Measurements from ENCODE around the gene ZNF235. TPM values are rescaled to one million over a fixed set of nuclear protein-coding genes. Genes with fewer than 3 reads are reported as not detected.

ZNF235 gene
- total RNA-seq, 3 donors from 2014 or later, result 4.6 to 16.0 (median 10.5) TPM

DNA sequence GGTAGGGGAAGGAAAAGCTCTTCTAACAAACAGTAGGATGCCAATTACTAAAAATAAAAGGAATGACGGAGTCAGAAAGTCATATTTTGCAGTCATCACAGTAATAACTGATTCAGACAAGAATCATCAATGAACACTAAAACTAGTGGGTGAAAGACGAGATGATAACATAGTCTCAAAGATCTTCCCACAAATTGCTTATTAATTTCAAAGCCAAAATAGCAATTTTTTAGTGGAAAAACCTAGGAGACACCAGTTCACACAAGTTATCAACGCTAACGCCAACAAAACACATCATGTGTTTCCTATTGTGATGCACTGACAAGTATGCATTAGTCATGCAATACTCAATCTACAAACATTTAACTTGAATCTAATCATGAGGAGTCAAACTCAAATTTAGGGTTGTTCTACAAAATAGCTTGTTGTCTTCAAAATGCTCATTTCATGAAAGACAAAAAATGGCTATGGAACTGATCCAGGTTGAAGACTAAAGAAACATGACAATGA, 26.6 kb downstream of the ZNF235 start:
- peaks cover 77 to 78% of the 10 kb centered on the region in 2 donors for H3K9me3 ChIP-seq
- no peaks in the 10 kb centered on the region for H3K36me3 ChIP-seq
- H3K27ac ChIP-seq, result no peak overlapping the region
- no peaks in the 10 kb centered on the region for H3K27me3 ChIP-seq
- TF ChIP-seq POLR2AphosphoS5 (IDR thresholded peaks at IDR 0.05), result no peak
- TF ChIP-seq, protein P1, sequence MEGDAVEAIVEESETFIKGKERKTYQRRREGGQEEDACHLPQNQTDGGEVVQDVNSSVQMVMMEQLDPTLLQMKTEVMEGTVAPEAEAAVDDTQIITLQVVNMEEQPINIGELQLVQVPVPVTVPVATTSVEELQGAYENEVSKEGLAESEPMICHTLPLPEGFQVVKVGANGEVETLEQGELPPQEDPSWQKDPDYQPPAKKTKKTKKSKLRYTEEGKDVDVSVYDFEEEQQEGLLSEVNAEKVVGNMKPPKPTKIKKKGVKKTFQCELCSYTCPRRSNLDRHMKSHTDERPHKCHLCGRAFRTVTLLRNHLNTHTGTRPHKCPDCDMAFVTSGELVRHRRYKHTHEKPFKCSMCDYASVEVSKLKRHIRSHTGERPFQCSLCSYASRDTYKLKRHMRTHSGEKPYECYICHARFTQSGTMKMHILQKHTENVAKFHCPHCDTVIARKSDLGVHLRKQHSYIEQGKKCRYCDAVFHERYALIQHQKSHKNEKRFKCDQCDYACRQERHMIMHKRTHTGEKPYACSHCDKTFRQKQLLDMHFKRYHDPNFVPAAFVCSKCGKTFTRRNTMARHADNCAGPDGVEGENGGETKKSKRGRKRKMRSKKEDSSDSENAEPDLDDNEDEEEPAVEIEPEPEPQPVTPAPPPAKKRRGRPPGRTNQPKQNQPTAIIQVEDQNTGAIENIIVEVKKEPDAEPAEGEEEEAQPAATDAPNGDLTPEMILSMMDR (IDR thresholded peaks at IDR 0.05), result no peak
- no peak for TF ChIP-seq POLR2A (IDR thresholded peaks at IDR 0.05)
- no peak overlapping the region for H3K4me3 ChIP-seq
- no peaks in the 10 kb centered on the region for H3K4me1 ChIP-seq
- no peak for DNase-seq (ENCODE audit: low spot score in 2 of 2)
- intact Hi-C loops (cut with DNase I; ENCODE audit: low total_unique reads), result no loop called here

DNA sequence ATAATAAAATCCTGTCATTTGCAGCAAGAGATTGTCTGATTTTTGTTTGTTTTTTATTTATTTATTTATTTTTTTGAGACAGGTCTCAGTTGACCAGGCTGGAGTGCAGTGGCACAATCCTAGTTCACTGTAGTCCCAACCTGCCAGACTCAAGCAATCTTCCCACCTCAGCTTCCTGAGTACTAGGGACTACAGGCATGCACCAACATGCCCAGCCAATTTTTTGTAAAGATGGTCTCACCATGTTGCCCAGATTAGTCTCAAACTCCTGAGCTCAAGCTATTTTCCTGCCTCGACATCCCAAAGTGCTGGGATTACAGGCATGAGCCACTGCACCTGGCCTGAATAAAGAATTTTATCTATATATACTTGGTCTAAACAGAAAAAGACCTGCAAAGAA, 27.5 kb downstream of the ZNF235 start:
- no peaks in the 10 kb centered on the region for H3K36me3 ChIP-seq
- intact Hi-C loops (cut with DNase I; ENCODE audit: low total_unique reads), result no loop called here
- no peak overlapping the region for H3K4me3 ChIP-seq
- no peaks in the 10 kb centered on the region for H3K4me1 ChIP-seq
- no peaks in the 10 kb centered on the region for H3K27me3 ChIP-seq
- no peak overlapping the region for H3K27ac ChIP-seq
- H3K9me3 ChIP-seq, result peaks cover 77 to 78% of the 10 kb centered on the region in 2 donors
- TF ChIP-seq POLR2AphosphoS5 (IDR thresholded peaks at IDR 0.05), result no peak
- TF ChIP-seq POLR2A (IDR thresholded peaks at IDR 0.05), result no peak
- TF ChIP-seq, protein P1 (IDR thresholded peaks at IDR 0.05), result no peak
- no peak for DNase-seq (ENCODE audit: low spot score in 2 of 2)

DNA sequence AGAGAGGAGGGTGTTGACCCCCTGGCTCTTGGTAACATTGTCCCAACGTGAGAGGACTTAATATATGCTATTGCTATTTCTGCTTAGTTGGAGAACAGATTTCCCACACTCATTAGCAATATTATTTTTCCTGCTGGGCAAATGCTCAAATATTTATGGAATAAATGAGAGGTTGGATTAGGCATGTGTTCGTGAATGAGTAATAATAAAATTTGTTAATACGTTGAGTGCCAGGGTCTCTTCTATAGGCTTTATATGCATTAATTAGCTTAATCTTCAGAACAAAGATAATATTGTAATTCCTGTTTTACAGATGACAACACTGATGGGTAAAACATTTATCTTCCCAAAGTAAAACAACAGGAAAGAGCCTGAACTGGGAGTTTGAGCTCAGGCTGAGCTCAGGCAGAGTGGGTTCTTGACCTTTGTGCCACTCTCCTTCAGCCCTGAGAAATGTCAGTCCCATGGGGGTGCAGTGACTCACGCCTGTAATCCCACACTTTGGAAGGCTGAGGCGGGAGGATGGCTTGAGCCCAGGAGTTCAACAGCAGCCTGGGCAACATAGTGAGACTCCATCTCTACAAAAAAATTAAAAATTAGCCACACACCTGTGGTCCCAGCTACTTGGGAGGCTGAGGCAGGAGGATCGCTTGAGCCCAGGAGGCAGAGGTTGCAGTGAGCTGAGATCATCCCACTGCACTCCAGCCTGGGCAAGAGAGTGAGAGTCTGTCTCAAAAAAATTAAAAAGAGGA, 44.0 kb downstream of the ZNF235 start:
- no peak for DNase-seq (ENCODE audit: low spot score in 2 of 2)
- Histone ChIP-seq H3K4me1 (no peaks in the 10 kb centered on the region), H3K27ac (no peak overlapping the region), H3K9me3 (peaks cover 69 to 83% of the 10 kb centered on the region in 2 donors), H3K36me3 (no peaks in the 10 kb centered on the region), H3K4me3 (no peak overlapping the region), H3K27me3 (no peaks in the 10 kb centered on the region)
- intact Hi-C loops (cut with DNase I; ENCODE audit: low total_unique reads), result no loop called here
- TF ChIP-seq POLR2A (IDR thresholded peaks at IDR 0.05) (no peak), POLR2AphosphoS5 (IDR thresholded peaks at IDR 0.05) (no peak)
- TF ChIP-seq, protein P1 (IDR thresholded peaks at IDR 0.05), result no peak

DNA sequence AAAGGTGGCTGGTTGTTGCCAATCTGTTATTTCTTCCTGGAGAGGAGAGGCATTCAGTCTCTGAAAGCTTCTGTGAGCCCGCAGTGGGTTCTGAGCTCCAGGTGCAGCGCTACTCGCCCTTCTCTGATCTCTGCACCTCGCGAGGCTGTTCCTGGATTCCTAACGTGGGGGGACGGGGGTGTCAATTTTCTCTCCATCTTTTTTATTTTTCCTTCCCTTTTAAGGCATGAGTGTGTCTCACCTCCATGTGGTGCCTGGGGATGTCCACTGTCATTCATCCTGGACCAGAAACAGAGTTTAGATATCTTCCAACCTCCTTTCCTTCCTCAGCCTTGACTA, 44.5 kb downstream of the ZNF235 start:
- H3K9me3 ChIP-seq, result peaks cover 67 to 86% of the 10 kb centered on the region in 2 donors
- H3K27ac ChIP-seq, result peak overlapping the region; percentile 32 to 56
- no peaks in the 10 kb centered on the region for H3K4me1 ChIP-seq
- H3K4me3 ChIP-seq, result peak overlapping the region in 2 of 3 donors; percentile 41 to 54
- intact Hi-C loops (cut with DNase I; ENCODE audit: low total_unique reads), result no loop called here
- no peaks in the 10 kb centered on the region for H3K27me3 ChIP-seq
- no peak for DNase-seq (ENCODE audit: low spot score in 2 of 2)
- TF ChIP-seq, protein P1 (IDR thresholded peaks at IDR 0.05), result no peak
- TF ChIP-seq POLR2AphosphoS5 (IDR thresholded peaks at IDR 0.05), result no peak
- TF ChIP-seq POLR2A (IDR thresholded peaks at IDR 0.05), result no peak
- H3K36me3 ChIP-seq, result no peaks in the 10 kb centered on the region

DNA sequence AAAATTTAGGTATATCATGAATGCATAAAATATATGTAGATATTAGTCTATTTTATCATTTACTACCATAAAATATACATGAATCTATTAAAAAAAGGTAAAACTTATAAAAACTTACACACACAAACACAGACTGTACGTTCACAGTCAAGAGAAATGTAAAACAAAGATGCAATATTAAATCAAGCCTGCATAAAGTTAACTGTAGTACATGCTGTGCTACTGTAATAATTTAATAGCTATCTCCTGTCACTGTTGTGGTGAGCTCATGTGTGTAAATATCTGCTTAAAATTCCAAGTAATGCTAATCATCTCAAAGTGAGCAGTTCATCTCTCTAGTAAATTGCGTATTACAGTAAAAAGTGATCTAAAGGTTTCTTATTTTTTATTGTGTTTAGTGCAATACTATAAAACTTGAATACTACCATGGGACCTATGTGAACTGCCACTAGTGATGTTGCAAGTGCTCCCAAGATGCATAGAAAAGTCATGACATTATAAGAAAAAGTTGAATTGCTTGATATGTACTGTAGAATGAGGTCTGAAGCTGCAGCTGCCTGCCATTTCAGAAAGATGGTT, 45.9 kb downstream of the ZNF235 start:
- no peak overlapping the region for H3K4me3 ChIP-seq
- TF ChIP-seq, protein P1 (IDR thresholded peaks at IDR 0.05), result no peak
- TF ChIP-seq POLR2A (IDR thresholded peaks at IDR 0.05), result no peak
- TF ChIP-seq POLR2AphosphoS5 (IDR thresholded peaks at IDR 0.05), result no peak
- no peaks in the 10 kb centered on the region for H3K36me3 ChIP-seq
- H3K27me3 ChIP-seq, result no peaks in the 10 kb centered on the region
- intact Hi-C loops (cut with DNase I; ENCODE audit: low total_unique reads), result no loop called here
- no peak overlapping the region for H3K27ac ChIP-seq
- H3K9me3 ChIP-seq, result peaks cover 76 to 92% of the 10 kb centered on the region in 2 donors
- H3K4me1 ChIP-seq, result no peaks in the 10 kb centered on the region
- DNase-seq (ENCODE audit: low spot score in 2 of 2), result no peak

Measured in breast epithelium (tissue), 4 donors.